ENCODE measurements around the gene SCN2B.

Gene SCN2B

DNA sequence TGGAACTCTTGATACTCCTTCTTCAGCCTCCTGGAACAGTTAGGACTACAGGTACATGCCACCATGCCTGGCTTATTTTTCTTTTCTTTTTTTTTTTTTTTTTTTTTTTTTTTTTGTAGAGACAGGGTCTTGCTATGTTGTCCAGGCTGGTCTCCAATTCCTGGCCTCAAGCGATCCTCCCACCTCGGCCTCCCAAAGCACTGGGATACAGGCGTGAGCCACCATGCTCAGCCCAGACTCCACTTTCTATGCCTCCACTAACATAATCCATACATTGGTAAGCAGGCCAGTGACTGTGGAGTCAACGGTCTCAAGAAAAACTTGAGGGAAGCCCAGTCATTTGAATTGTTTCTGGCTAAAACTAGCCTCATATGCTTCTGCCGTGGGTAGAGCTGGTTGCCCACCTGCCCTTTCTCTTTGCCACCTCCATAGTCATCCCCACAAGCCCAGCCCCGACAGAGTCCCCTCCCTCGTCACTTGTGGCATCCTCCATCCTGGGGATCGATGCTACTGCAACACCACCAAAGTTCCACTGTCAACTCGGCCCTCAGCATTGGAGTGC lies 2.4 kb downstream of the SCN2B start:
- DNase-seq (ENCODE audit: low read depth): no peak

- no peak for DNase-seq (ENCODE audit: low read depth)
Observed at GRCh38 chr11:118172356-118172755, 4.1 kb downstream of the SCN2B start.

DNA sequence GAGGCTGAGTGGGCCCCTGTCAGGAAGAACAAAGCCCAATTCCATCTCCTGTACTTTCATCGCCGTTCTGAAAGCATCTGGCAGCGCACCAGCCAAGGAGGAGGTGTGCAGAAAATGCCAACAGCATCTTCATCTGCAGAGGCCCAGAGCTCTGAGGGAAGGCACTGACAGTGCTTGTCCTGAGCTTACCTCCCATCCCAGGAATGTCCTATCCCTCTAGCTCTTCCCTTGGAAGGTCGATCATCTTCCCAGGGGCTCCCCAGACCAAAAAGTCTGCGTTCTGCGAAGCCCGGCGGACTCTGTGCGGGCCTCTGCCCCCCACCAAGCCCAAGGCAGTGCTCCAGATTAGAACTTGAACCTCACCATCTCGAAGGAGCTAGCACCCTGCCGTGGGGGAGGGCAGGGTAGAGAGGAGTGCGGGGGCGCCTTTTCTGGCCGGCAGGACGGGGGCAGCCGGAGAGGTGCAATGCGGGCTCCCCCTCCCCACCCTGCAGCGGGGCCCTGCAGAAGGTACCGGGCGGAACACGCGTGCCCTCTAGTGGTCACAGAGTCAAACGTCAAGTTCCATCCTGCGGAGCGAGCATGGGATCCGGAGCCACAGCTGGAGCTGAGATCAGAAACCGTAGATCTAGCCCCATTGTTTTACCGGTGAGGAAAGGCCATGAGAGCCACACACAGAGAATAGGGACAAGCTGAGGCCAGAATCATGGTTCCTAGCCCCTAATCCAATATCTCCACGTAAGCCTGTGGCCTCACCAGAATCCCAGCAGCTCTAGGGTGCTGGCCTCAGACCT lies 5.0 kb downstream of the SCN2B start:
- peak; percentile 20 for DNase-seq (ENCODE audit: low read depth)

DNA sequence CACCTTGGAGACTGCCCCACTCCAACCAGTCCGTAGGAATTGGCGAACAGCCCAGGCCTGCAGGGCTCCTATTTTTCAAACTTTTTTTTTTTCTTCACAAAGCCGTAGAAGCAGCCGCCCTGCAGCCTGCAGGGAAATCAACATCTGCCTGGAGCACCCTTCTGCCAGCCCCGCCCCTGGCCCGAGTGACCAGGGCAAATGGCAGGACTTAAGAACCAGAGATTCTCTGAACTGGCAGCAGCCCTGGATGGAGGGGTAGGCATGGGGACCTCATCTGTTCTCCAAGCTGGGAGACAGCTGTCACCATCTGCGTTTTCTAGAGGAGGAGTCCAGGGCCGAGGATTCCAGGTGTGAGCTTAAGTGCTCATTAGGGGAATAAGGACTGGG lies 5.6 kb downstream of the SCN2B start:
- no peak for DNase-seq (ENCODE audit: low read depth)

- DNase-seq (ENCODE audit: low read depth): no peak
Observed at GRCh38 chr11:118170231-118170630, 6.2 kb downstream of the SCN2B start.

- no peak for DNase-seq (ENCODE audit: low read depth)
Observed at GRCh38 chr11:118169300-118170140, 6.9 kb downstream of the SCN2B start.

- no peak for DNase-seq (ENCODE audit: low read depth)
Observed at GRCh38 chr11:118168751-118169150, 7.7 kb downstream of the SCN2B start.

- no peak for DNase-seq (ENCODE audit: low read depth)
Observed at GRCh38 chr11:118168316-118168715, 8.1 kb downstream of the SCN2B start.

- DNase-seq (ENCODE audit: low read depth): no peak
Observed at GRCh38 chr11:118167906-118168305, 8.5 kb downstream of the SCN2B start.

DNA sequence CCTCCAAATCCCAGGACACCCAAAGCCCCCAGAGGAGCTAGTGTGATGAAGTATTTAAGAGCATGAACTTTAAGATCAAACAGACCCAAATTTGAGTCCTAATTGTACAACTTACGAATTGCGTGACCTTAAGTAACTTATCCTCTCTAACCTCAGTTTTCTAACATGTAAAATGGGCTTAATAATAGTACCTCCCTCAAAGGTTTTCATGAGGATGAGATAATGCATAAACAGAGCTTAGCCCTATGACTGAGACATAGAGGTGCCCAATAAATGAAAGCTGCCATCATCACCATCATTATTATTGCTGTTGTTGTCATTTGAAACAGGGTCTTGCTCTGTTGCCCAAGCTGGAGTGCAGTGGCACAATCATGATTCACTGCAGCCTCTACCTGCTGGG lies 9.2 kb downstream of the SCN2B start:
- no peak for DNase-seq (ENCODE audit: low read depth)

DNA sequence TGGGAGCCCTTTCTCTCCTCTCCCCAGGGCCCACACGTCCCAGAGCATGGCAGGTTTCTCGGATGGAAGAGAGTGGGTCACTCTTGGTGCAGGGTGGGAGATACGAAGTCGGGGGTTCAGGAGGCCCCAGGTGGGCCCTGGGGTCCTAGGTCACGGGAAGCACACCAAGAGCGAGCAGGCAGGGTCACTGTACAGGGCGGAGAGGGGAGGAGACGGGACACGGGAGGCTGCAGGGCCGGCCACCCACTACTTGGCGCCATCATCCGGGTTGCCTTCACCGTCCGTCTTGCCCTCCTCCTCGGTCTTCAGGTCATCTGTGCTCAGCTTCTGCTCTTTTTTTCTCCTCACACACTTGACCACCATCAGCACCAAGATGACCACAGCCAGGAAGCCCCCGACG lies 9.8 kb downstream of the SCN2B start:
- DNase-seq (ENCODE audit: low read depth): no peak

DNA sequence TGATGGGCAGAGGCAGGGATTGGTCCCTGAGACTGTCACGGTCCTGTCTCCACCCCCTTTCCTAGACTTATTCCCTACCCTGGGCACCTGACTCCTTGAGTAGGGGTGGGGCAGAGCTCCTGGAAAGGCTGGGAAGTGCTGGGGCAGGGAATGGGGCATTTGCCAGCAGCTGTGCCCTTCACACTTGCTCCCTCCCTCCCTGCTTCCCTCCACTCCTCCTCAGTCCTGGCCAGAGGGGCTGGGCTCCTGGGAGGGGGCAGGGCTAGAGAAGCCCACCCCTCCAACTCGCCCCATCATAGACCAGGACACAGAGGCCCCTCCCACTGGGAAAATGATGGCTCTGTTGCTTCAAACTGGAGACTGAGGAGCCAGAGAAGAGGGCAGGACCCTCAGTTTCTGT lies 11.6 kb downstream of the SCN2B start:
- DNase-seq (ENCODE audit: low read depth): no peak

DNA sequence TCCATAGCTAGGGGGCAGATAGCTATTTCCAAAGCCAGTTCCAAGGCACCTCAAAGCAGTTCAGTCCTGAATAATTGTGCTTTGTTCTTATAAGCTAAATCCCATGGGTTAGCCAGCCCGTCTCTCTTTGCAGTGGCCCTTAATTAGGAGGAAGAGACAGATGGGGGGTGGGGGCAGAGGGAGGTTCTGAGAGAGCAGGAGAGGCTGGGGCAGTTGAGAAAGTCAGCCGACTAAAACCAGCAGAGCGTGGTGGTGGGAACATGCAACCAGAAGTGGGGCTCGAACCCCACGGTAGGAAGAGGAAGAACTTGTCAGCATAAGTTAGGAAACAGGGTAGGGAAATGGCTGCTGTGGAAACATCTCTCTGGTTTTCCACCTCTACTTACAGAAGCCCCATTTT lies 12.9 kb downstream of the SCN2B start:
- DNase-seq (ENCODE audit: low read depth): no peak

- no peak for DNase-seq (ENCODE audit: low read depth)
Observed at GRCh38 chr11:118162846-118163245, 13.6 kb downstream of the SCN2B start.

DNA sequence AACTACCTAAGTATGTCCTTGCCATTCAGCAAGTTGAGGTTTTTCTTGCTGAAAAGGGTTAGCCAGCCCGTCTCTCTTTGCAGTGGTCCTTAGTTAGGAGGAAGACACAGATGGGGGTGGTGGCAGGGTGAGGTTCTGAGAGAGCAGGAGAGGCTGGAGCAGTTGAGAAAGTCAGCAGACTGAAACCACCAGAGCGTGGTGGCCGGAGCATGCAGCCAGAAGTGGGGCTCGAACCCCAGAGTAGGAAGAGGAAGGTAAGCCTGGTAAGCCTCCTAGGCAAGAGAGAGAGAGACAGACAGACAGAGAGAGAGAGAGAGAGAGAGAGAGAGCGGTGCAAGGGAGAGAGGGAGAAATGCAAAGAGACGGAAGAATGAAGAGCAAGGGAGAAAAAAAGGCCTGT lies 14.7 kb downstream of the SCN2B start:
- no peak for DNase-seq (ENCODE audit: low read depth)

- no peak for DNase-seq (ENCODE audit: low read depth)
Observed at GRCh38 chr11:118157186-118157895, 19.1 kb downstream of the SCN2B start.

DNA sequence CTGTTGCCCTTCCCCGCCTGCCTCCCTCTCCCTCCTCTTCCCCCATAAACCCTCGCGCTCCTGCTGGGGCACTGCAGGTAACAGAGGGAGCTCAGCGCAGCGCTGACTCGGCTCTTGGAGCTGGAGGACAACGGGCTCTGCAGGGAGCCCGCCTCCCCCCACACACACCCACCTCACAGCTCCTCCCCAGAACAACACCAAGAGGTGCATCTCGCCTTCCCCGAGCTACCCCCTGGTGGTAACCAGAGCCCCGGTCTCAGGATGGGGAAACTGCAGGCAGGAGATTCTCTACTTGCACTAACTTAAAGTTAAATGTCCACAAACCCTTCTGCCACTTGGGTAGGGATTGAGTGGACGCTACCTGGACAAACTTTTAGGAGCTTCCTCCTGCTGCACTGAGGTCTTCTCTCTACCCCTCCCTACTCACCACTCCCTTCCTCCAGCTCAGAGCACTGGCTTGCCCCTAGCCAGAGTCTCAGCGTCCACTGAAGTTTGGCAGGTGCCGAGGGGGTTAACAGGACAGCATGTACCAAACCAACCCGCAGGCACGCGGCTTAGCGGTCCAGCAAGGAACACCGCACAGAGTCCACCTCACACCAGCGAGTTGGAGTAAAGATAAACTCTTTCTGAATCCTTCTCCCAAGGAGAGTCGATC lies 19.8 kb downstream of the SCN2B start:
- no peak for DNase-seq (ENCODE audit: low read depth)

DNA sequence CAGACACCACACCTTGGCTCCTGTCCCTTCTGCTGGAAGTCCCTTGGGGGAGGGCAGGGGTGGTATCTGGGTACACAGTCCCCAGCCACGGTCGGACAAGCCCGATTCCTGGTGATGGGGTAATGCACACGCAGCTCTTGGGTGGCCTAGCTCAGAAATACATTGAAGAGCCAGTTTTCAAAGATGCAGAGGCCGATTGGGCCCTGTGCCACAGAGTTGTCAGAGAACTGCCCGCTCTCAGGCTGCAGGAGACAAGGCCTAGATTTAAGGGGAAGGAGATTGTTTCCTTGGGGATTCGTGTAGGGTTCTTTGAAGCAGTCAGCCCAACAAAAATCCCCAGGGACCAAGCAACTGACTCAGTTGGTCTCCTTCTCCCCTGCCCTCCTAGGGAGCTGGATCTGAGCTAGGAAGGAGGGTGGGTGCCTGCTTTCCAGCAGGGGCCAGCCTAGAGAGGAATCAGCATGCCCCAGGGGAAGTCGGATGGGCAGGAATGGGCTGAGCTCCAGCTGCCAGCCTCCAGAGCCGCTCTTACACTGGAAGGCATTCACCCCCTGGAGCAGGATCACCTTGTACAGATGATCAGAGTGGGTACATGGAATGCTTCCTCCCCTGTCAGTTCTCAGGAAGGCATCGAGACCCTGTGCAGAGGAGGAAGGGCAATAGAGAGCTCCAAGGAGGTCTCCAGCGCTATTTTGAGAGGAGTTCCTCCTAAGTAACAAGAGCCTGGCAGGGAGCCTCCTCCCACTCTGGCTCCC lies 20.5 kb downstream of the SCN2B start:
- DNase-seq (ENCODE audit: low read depth): no peak

DNA sequence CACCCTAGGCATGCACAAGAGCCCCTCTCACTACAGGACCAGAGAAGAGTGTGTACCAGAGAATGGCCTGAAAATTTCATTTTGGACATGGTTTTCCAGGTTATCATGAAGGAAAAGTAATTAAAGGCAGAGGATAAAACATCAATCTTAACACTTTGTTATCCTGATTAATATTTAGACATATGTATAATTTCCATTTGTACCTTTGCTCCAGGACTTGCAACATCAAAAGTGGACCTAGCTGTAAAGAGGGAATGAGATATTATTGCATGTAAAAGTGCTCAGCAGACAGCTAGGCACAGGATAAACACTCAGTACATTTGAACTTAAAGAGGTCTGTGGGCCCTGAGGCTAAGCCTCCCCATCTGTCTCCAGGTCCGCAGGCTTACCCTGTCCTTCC lies 21.8 kb downstream of the SCN2B start:
- DNase-seq (ENCODE audit: low read depth): no peak

- no peak for DNase-seq (ENCODE audit: low read depth)
Observed at GRCh38 chr11:118153976-118154375, 22.5 kb downstream of the SCN2B start.

GRCh38 chr11:118153516-118153915 lies 22.9 kb downstream of the SCN2B start:
- DNase-seq (ENCODE audit: low read depth): no peak

Data from fibroblast of gingiva (primary cell).